HEK293 (cell line): ENCODE results near the gene STON2.

Experiments used
- CTCF ChIA-PET: fragments of 350-600 bp; formaldehyde crosslinking; extraction: SDS; loops from one replicate; lab custom pipeline; 2021; ENCODE audit warnings: antibody characterized with exemption; lab: Yijun Ruan, JAX
- POLR2A ChIA-PET: fragments of 300-600 bp; formaldehyde crosslinking; extraction: SDS; loops from one replicate; lab custom pipeline; 2020; ENCODE audit warnings: antibody characterized with exemption, inconsistent platforms; lab: Yijun Ruan, JAX
- H3K27ac ChIP-seq: fragments of 200-500 bp; sonication (Bioruptor generic); 2 replicates; pipeline ENCODE4 v1.5.1; 2014; ENCODE audit warnings: low read depth, low read length, control low read depth, inconsistent platforms; ENCODE audit errors: extremely low read depth
- H3K36me3 ChIP-seq, 2 experiments: fragments of 200-500 bp in 1 of 2; sonication (Bioruptor generic) in 1 of 2; 1 replicate in 1 of 2; 2 replicates in 1 of 2; pipeline ENCODE4 v1.5.1; 2014 to 2017; ENCODE audit warnings: inconsistent platforms in 2 of 2, low read length in 2 of 2; ENCODE audit not compliant: control insufficient read depth in 2 of 2, insufficient read depth in 1 of 2
- H3K4me1 ChIP-seq: fragments of 200-500 bp; sonication (Bioruptor generic); 2 replicates; pipeline ENCODE4 v1.5.1; 2014; ENCODE audit warnings: mild to moderate bottlenecking, low read length, inconsistent platforms; ENCODE audit not compliant: control insufficient read depth, insufficient read depth
- H3K4me3 ChIP-seq: 2 replicates; pipeline ENCODE4 v1.5.1; 2011; ENCODE audit warnings: low read depth, mild to moderate bottlenecking, control low read depth, low read length, moderate library complexity
- H3K9me3 ChIP-seq: fragments of 200-500 bp; sonication (Bioruptor generic); 2 replicates; pipeline ENCODE4 v1.5.1; 2014; ENCODE audit warnings: low read depth, low read length, inconsistent platforms; ENCODE audit not compliant: control insufficient read depth, insufficient read depth
- MZF1 ChIP-seq: fragments of 450-650 bp; formaldehyde crosslinking; IDR thresholded peaks from 2 replicates; pipeline ENCODE4 v1.5.1; 2017; ENCODE audit warnings: missing biosample characterization, missing genetic modification characterization, borderline replicate concordance
- RBAK ChIP-seq: fragments of 450-650 bp; formaldehyde crosslinking; IDR thresholded peaks from 2 replicates; pipeline ENCODE4 v1.5.1; 2016; ENCODE audit warnings: missing biosample characterization, missing genetic modification characterization
- SETDB1 ChIP-seq: IDR thresholded peaks from one replicate; pipeline ENCODE4 v1.6.1; 2017; ENCODE audit warnings: mild to moderate bottlenecking, low read length, moderate library complexity, mixed read lengths; ENCODE audit not compliant: insufficient read length
- ZBTB17 ChIP-seq: fragments of 450-650 bp; formaldehyde crosslinking; IDR thresholded peaks from 2 replicates; pipeline ENCODE4 v1.5.1; 2016; ENCODE audit warnings: missing biosample characterization, missing genetic modification characterization
- ZEB2 ChIP-seq: fragments of 450-650 bp; formaldehyde crosslinking; IDR thresholded peaks from 2 replicates; pipeline ENCODE4 v1.5.1; 2016; ENCODE audit warnings: missing biosample characterization, missing genetic modification characterization
- ZFHX2 ChIP-seq: fragments of 450-650 bp; formaldehyde crosslinking; conservative IDR thresholded peaks from 2 replicates; pipeline ENCODE4 v1.5.1; 2016; ENCODE audit warnings: missing biosample characterization, missing genetic modification characterization
- ZFP37 ChIP-seq: fragments of 450-650 bp; formaldehyde crosslinking; IDR thresholded peaks from 2 replicates; pipeline ENCODE4 v1.5.1; 2016; ENCODE audit warnings: missing biosample characterization, missing genetic modification characterization
- ZFP41 ChIP-seq: fragments of 450-650 bp; formaldehyde crosslinking; IDR thresholded peaks from 2 replicates; pipeline ENCODE4 v1.5.1; 2016; ENCODE audit warnings: missing biosample characterization, missing genetic modification characterization, borderline replicate concordance
- ZNF114 ChIP-seq: fragments of 450-650 bp; formaldehyde crosslinking; IDR thresholded peaks from 2 replicates; pipeline ENCODE4 v1.5.0; 2017; ENCODE audit warnings: missing biosample characterization, missing genetic modification characterization
- ZNF121 ChIP-seq: fragments of 450-650 bp; formaldehyde crosslinking; IDR thresholded peaks from 2 replicates; pipeline ENCODE4 v1.5.1; 2016; ENCODE audit warnings: missing biosample characterization, missing genetic modification characterization
- ZNF146 ChIP-seq: fragments of 450-650 bp; formaldehyde crosslinking; IDR thresholded peaks from 2 replicates; pipeline ENCODE4 v1.5.1; 2016; ENCODE audit warnings: missing biosample characterization, missing genetic modification characterization
- ZNF169 ChIP-seq: fragments of 450-650 bp; formaldehyde crosslinking; IDR thresholded peaks from 2 replicates; pipeline ENCODE4 v1.5.1; 2016; ENCODE audit warnings: missing biosample characterization, missing genetic modification characterization
- ZNF19 ChIP-seq: fragments of 450-650 bp; formaldehyde crosslinking; IDR thresholded peaks from 2 replicates; pipeline ENCODE4; 2016; ENCODE audit warnings: missing biosample characterization, missing genetic modification characterization, low read depth
- ZNF2 ChIP-seq: fragments of 450-650 bp; formaldehyde crosslinking; IDR thresholded peaks from 2 replicates; pipeline ENCODE4 v1.5.1; 2016; ENCODE audit warnings: missing biosample characterization, missing genetic modification characterization
- ZNF239 ChIP-seq: fragments of 450-650 bp; formaldehyde crosslinking; IDR thresholded peaks from 2 replicates; pipeline ENCODE4 v1.5.1; 2016; ENCODE audit warnings: missing biosample characterization, missing genetic modification characterization
- ZNF274 ChIP-seq, 2 experiments: fragments of 200-500 bp in 1 of 2; fragments of 450-650 bp in 1 of 2; sonication (Bioruptor generic) in 1 of 2; formaldehyde crosslinking in 1 of 2; IDR thresholded peaks; 2 replicates each; pipeline versions ENCODE4 v1.5.1 to v1.6.1; 2014 to 2016; ENCODE audit warnings: borderline replicate concordance in 1 of 2, inconsistent platforms in 1 of 2, low read length in 1 of 2, missing biosample characterization in 1 of 2, missing genetic modification characterization in 1 of 2
- ZNF292 ChIP-seq: fragments of 450-650 bp; formaldehyde crosslinking; IDR thresholded peaks from 2 replicates; pipeline ENCODE4 v1.5.1; 2016; ENCODE audit warnings: low read depth, missing biosample characterization, missing genetic modification characterization, borderline replicate concordance
- ZNF354C ChIP-seq: fragments of 450-650 bp; formaldehyde crosslinking; IDR thresholded peaks from 2 replicates; pipeline ENCODE4 v1.5.1; 2016; ENCODE audit warnings: missing biosample characterization, missing genetic modification characterization, low read depth, borderline replicate concordance
- ZNF398 ChIP-seq: fragments of 450-650 bp; formaldehyde crosslinking; IDR thresholded peaks from 2 replicates; pipeline ENCODE4 v1.5.1; 2017; ENCODE audit warnings: missing biosample characterization, missing genetic modification characterization
- ZNF530 ChIP-seq: fragments of 450-650 bp; formaldehyde crosslinking; IDR thresholded peaks from 2 replicates; pipeline ENCODE4 v1.5.1; 2016; ENCODE audit warnings: low read depth, missing biosample characterization, missing genetic modification characterization
- ZNF560 ChIP-seq: fragments of 450-650 bp; formaldehyde crosslinking; IDR thresholded peaks from 2 replicates; pipeline ENCODE4 v1.5.1; 2017; ENCODE audit warnings: missing biosample characterization, missing genetic modification characterization, borderline replicate concordance
- ZNF561 ChIP-seq: fragments of 450-650 bp; IDR thresholded peaks from 2 replicates; pipeline ENCODE4 v1.5.1; 2018; ENCODE audit warnings: missing biosample characterization, missing genetic modification characterization, borderline replicate concordance
- ZNF585B ChIP-seq: fragments of 450-650 bp; formaldehyde crosslinking; IDR thresholded peaks from 2 replicates; pipeline ENCODE4 v1.5.1; 2016; ENCODE audit warnings: missing biosample characterization, missing genetic modification characterization
- ZNF664 ChIP-seq: fragments of 450-650 bp; formaldehyde crosslinking; IDR thresholded peaks from 2 replicates; pipeline ENCODE4 v1.5.1; 2016; ENCODE audit warnings: missing biosample characterization, missing genetic modification characterization
- ZNF670 ChIP-seq: fragments of 450-650 bp; formaldehyde crosslinking; IDR thresholded peaks from 2 replicates; pipeline ENCODE4 v1.5.1; 2016; ENCODE audit warnings: missing biosample characterization, missing genetic modification characterization, low read depth
- ZNF785 ChIP-seq: fragments of 450-650 bp; formaldehyde crosslinking; IDR thresholded peaks from 2 replicates; pipeline ENCODE4 v1.5.1; 2016; ENCODE audit warnings: missing biosample characterization, missing genetic modification characterization
- ZSCAN16 ChIP-seq: fragments of 450-650 bp; formaldehyde crosslinking; IDR thresholded peaks from 2 replicates; pipeline ENCODE4 v1.5.1; 2016; ENCODE audit warnings: missing biosample characterization, missing genetic modification characterization
- TF ChIP-seq, protein P1 (sequence below): fragments of 450-650 bp; formaldehyde crosslinking; IDR thresholded peaks from 2 replicates; pipeline ENCODE4 v1.5.1; 2017; ENCODE audit warnings: missing biosample characterization, missing genetic modification characterization
- TF ChIP-seq, protein P2 (sequence below): fragments of 450-650 bp; formaldehyde crosslinking; optimal IDR thresholded peaks from 2 replicates; pipeline ENCODE3; 2016; ENCODE audit warnings: missing biosample characterization, mild to moderate bottlenecking, missing genetic modification characterization

STON2 gene

DNA sequence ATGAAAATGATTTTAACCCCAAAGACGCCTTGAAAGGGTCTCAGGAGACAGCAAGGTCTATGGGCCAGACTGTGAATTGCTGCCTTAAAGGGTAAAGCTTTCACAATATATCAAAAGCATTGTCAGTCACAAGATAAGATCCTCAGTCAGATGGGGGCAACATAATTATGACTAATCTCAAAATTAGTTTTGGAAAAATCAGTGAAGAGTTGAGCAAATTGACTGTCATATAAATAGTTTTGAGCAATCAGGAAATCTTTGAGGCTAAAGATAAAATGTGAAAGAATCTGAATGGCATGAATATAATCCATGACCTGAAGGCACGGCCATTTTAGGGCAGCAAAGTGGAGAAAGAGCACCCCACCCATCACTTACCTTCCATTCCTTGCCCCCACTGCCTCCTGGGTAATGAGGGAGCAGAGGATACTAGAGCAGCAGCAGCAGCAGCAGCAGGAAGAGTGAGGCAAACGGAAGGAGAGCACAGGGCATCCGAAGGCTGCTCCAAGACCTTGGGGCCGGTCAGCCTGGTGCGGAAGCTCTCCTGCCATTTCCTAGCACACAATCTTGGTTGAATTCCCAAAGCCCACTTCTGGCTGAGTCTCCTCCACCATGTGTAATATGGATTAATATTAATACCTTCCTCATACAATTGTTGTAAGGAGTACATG is 7.0 kb downstream of the STON2 start:
- Histone ChIP-seq H3K27ac (no peak overlapping the region), H3K9me3 (no peaks in the 10 kb centered on the region), H3K36me3 (peaks cover 0 to 26% of the 10 kb centered on the region in 2 experiments; a peak in 2 of 3 replicates), H3K4me1 (no peaks in the 10 kb centered on the region), H3K4me3 (no peak overlapping the region)
- POLR2A ChIA-PET: no interaction called here
- CTCF ChIA-PET: no interaction called here
- TF ChIP-seq ZNF121 (no peak), ZNF146 (tag by site-specific recombination) (no peak), ZNF354C (tag by site-specific recombination) (no peak), SETDB1 (no peak), ZFP41 (tag by site-specific recombination) (no peak), ZNF670 (tag by site-specific recombination) (no peak), ZNF785 (tag by site-specific recombination) (no peak), MZF1 (tag by site-specific recombination) (no peak), ZNF398 (tag by site-specific recombination) (no peak), ZNF169 (tag by site-specific recombination) (no peak), ZNF560 (tag by site-specific recombination) (no peak), ZNF530 (tag by site-specific recombination) (no peak)
- TF ChIP-seq, protein P1, sequence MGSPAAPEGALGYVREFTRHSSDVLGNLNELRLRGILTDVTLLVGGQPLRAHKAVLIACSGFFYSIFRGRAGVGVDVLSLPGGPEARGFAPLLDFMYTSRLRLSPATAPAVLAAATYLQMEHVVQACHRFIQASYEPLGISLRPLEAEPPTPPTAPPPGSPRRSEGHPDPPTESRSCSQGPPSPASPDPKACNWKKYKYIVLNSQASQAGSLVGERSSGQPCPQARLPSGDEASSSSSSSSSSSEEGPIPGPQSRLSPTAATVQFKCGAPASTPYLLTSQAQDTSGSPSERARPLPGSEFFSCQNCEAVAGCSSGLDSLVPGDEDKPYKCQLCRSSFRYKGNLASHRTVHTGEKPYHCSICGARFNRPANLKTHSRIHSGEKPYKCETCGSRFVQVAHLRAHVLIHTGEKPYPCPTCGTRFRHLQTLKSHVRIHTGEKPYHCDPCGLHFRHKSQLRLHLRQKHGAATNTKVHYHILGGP (tag by site-specific recombination): no peak

GRCh38 chr14:81392052-81392451 is 8.1 kb downstream of the STON2 start:
- Histone ChIP-seq H3K4me3 (no peak overlapping the region), H3K4me1 (no peaks in the 10 kb centered on the region), H3K27ac (no peak overlapping the region), H3K9me3 (no peaks in the 10 kb centered on the region), H3K36me3 (peaks cover 0 to 18% of the 10 kb centered on the region in 2 experiments; a peak in 2 of 3 replicates)
- ChIA-PET POLR2A (no interaction called here), CTCF (interaction anchor here (1.1 kb wide), 1 partner anchor 122 kb away, joined by 3 read pairs; no protein-coding TSS in a partner anchor)
- no peak for TF ChIP-seq ZEB2 (tag by site-specific recombination)
- no peak for TF ChIP-seq ZNF239
- no peak for TF ChIP-seq ZNF2
- TF ChIP-seq ZNF664 (tag by site-specific recombination): no peak
- no peak for TF ChIP-seq ZNF114 (tag by site-specific recombination)
- no peak for TF ChIP-seq ZNF585B (tag by site-specific recombination)
- no peak for TF ChIP-seq MZF1 (tag by site-specific recombination)

DNA sequence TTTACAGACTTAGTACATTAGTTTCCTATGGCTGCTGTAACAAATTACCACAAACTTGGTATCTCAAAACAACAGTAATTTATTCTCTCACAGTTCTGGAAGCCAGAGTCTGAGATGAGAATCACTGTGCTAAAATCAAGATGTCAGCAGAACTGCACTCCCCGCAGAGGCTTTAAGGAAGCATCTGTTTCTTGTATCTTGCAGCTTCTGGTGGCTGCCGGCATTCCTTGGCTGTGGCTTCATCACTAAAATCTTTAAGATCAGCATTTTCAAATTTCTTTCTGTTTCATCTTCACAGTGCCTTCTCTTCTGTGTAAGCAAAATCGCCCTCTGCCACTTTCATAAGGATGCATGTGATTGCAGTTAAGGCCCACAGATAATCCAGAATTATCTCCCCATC is 9.4 kb downstream of the STON2 start:
- no peaks in the 10 kb centered on the region for H3K4me1 ChIP-seq
- CTCF ChIA-PET: no interaction called here
- no peaks in the 10 kb centered on the region for H3K9me3 ChIP-seq
- H3K4me3 ChIP-seq: no peak overlapping the region
- H3K27ac ChIP-seq: no peak overlapping the region
- peaks cover 0 to 13% of the 10 kb centered on the region in 2 experiments; a peak in 2 of 3 replicates for H3K36me3 ChIP-seq
- POLR2A ChIA-PET: no interaction called here
- TF ChIP-seq ZNF274 (IDR thresholded peaks at IDR 0.05; ENCODE audit: low read length): no peak
- no peak for TF ChIP-seq ZNF274 (tag by site-specific recombination; IDR thresholded peaks at IDR 0.05; ENCODE audit: borderline replicate concordance)
- TF ChIP-seq ZFHX2 (tag by site-specific recombination): no peak
- TF ChIP-seq ZFP37: no peak
- TF ChIP-seq, protein P2, sequence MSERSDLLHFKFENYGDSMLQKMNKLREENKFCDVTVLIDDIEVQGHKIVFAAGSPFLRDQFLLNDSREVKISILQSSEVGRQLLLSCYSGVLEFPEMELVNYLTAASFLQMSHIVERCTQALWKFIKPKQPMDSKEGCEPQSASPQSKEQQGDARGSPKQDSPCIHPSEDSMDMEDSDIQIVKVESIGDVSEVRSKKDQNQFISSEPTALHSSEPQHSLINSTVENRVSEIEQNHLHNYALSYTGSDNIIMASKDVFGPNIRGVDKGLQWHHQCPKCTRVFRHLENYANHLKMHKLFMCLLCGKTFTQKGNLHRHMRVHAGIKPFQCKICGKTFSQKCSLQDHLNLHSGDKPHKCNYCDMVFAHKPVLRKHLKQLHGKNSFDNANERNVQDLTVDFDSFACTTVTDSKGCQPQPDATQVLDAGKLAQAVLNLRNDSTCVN (tag by site-specific recombination): no peak
- no peak for TF ChIP-seq ZNF146 (tag by site-specific recombination)
- TF ChIP-seq ZNF670 (tag by site-specific recombination): no peak
- no peak for TF ChIP-seq ZNF560 (tag by site-specific recombination)
- no peak for TF ChIP-seq ZBTB17
- no peak for TF ChIP-seq ZSCAN16 (tag by site-specific recombination)
- TF ChIP-seq ZNF19 (tag by site-specific recombination): no peak
- TF ChIP-seq ZNF292 (tag by site-specific recombination): no peak
- no peak for TF ChIP-seq RBAK (tag by site-specific recombination)
- TF ChIP-seq ZNF561 (tag by site-specific recombination): no peak
